A549 (cell line): ENCODE data around the gene TDRD12. TPM values are rescaled to one million over a fixed set of nuclear protein-coding genes. Genes with fewer than 3 reads are reported as not detected.
A peak's percentile ranks its signal among the peaks of the same experiment; 100 is the strongest.

Experiments
- ATAC-seq, 2 experiments: fragments of 200-7000 bp in 1 of 2; fragments of >200 bp in 1 of 2; cut with Nextera tagmentation in 1 of 2; cut with Tn5 transposase in 1 of 2; 3 replicates each; pipeline versions ENCODE4 v1.8.0 to v1.9.1; 2018 to 2020; ENCODE audit warnings: mild to moderate bottlenecking in 1 of 2, moderate library complexity in 1 of 2
- CTCF ChIA-PET: fragments of 300-600 bp; sonication (Branson Sonifier 250); formaldehyde crosslinking; extraction: SDS; loops from one replicate; lab custom pipeline; 2021; ENCODE audit warnings: antibody characterized with exemption, inconsistent platforms; lab: Yijun Ruan, JAX
- POLR2A ChIA-PET: fragments of 350-600 bp; formaldehyde crosslinking; extraction: SDS; loops from one replicate; lab custom pipeline; 2021; ENCODE audit warnings: antibody characterized with exemption, inconsistent platforms; lab: Yijun Ruan, JAX
- DNase-seq, 2 experiments: peaks; one replicate each; pipeline versions ENCODE4 v3.0.0 to v3.0.0-alpha.2; 2011 to 2016; ENCODE audit warnings: low read depth in 1 of 2, low spot score in 1 of 2
- FAIRE-seq: peaks from 2 replicates; lab custom pipeline; 2011; peaks lifted over from hg19 to GRCh38; lab: Jason Lieb, UNC
- H3K27ac ChIP-seq, 2 experiments: fragments of >200 bp; sonication (Bioruptor Twin); formaldehyde crosslinking; 3 replicates each; pipeline ENCODE4 v1.5.1; 2016 to 2017
- H3K4me1 ChIP-seq: fragments of >200 bp; sonication (Bioruptor Twin); formaldehyde crosslinking; 3 replicates; pipeline ENCODE4 v1.6.1; 2016
- H3K4me2 ChIP-seq: fragments of >200 bp; sonication (Bioruptor Twin); formaldehyde crosslinking; 3 replicates; pipeline ENCODE4 v1.6.1; 2016
- H3K4me3 ChIP-seq: fragments of >200 bp; sonication (Bioruptor Twin); formaldehyde crosslinking; 3 replicates; pipeline ENCODE4 v1.5.1; 2016
- H3K9me3 ChIP-seq: fragments of >200 bp; sonication (Bioruptor Twin); formaldehyde crosslinking; 3 replicates; pipeline ENCODE4 v1.6.1; 2016
- CTCF ChIP-seq: fragments of >200 bp; sonication (Bioruptor Twin); formaldehyde crosslinking; IDR thresholded peaks from 3 replicates; pipeline ENCODE4 v1.5.1; 2016
- E2F6 ChIP-seq: IDR thresholded peaks from 2 replicates; pipeline ENCODE4 v1.6.1; 2012; ENCODE audit warnings: low read depth, borderline replicate concordance
- EHMT2 ChIP-seq: fragments of 200-600 bp; sonication (generic); IDR thresholded peaks from 2 replicates; pipeline ENCODE4 v1.6.1; 2016; ENCODE audit warnings: antibody characterized with exemption, low read depth, mild to moderate bottlenecking, moderate library complexity
- ELK1 ChIP-seq: fragments of 150-350 bp; IDR thresholded peaks from 2 replicates; pipeline ENCODE4 v1.6.1; 2014; ENCODE audit warnings: low read depth, mild to moderate bottlenecking, low read length
- ESRRA ChIP-seq: fragments of 150-350 bp; IDR thresholded peaks from 2 replicates; pipeline ENCODE4 v1.6.1; 2014; ENCODE audit warnings: mild to moderate bottlenecking, low read length, borderline replicate concordance
- FOXS1 ChIP-seq: fragments of 250-450 bp; sonication (Bioruptor Pico); IDR thresholded peaks from 2 replicates; pipeline ENCODE4 v1.5.0; 2020; ENCODE audit warnings: mild to moderate bottlenecking, moderate library complexity
- HDAC2 ChIP-seq: fragments of 200-600 bp; sonication (generic); IDR thresholded peaks from 2 replicates; pipeline ENCODE4 v1.6.1; 2016
- HES2 ChIP-seq: fragments of >200 bp; sonication (Bioruptor Twin); formaldehyde crosslinking; IDR thresholded peaks from 2 replicates; pipeline ENCODE4 v1.6.1; 2016
- HOXB13 ChIP-seq: fragments of 250-450 bp; sonication (Bioruptor Pico); IDR thresholded peaks from 2 replicates; pipeline ENCODE4 v1.5.0; 2020; ENCODE audit warnings: low read depth, mild to moderate bottlenecking, moderate library complexity
- KDM1A ChIP-seq: fragments of 200-600 bp; sonication (generic); IDR thresholded peaks from 2 replicates; pipeline ENCODE4 v1.6.1; 2016; ENCODE audit warnings: low read depth, mild to moderate bottlenecking
- MAX ChIP-seq: IDR thresholded peaks from 2 replicates; pipeline ENCODE4 v1.6.1; 2012
- POLR2A ChIP-seq: IDR thresholded peaks from 2 replicates; pipeline ENCODE4 v1.6.1; 2012; ENCODE audit warnings: mild to moderate bottlenecking, low read length
- REST ChIP-seq: fragments of 200-600 bp; sonication (generic); IDR thresholded peaks from 2 replicates; pipeline ENCODE4 v1.6.1; 2016; ENCODE audit warnings: antibody characterized with exemption, mild to moderate bottlenecking, moderate library complexity
- RFX5 ChIP-seq: fragments of 450-650 bp; IDR thresholded peaks from 2 replicates; pipeline ENCODE4 v1.7.1; 2014; ENCODE audit warnings: antibody characterized with exemption, mild to moderate bottlenecking, moderate library complexity
- RNF2 ChIP-seq: fragments of 200-600 bp; sonication (generic); IDR thresholded peaks from 2 replicates; pipeline ENCODE4 v1.6.1; 2016; ENCODE audit warnings: low read depth, mild to moderate bottlenecking, antibody characterized with exemption, moderate library complexity, borderline replicate concordance
- SMC3 ChIP-seq: fragments of >200 bp; sonication (Bioruptor Twin); formaldehyde crosslinking; IDR thresholded peaks from 3 replicates; pipeline ENCODE4 v1.6.1; 2018; ENCODE audit warnings: inconsistent platforms
- SREBF2 ChIP-seq: fragments of 450-650 bp; IDR thresholded peaks from 2 replicates; pipeline ENCODE4 v1.6.1; 2014; ENCODE audit warnings: mild to moderate bottlenecking, moderate library complexity
- ZC3H11A ChIP-seq: fragments of 450-650 bp; IDR thresholded peaks from 2 replicates; pipeline ENCODE4 v1.6.1; 2014; ENCODE audit warnings: antibody characterized with exemption, mild to moderate bottlenecking
- ZSCAN20 ChIP-seq: fragments of 250-450 bp; sonication (Bioruptor Pico); IDR thresholded peaks from 2 replicates; pipeline ENCODE4 v1.8.0; 2022; ENCODE audit warnings: mild to moderate bottlenecking, moderate library complexity
- WGBS: methylation state at CpG from one replicate; pipeline ENCODE4 v1.1.6; 2017; ENCODE audit errors: missing lambda C conversion rate; 5-methylcytosine and 5-hydroxymethylcytosine counted together
- polyA plus RNA-seq, 4 experiments: library from polyadenylated mRNA; depleted of rRNA in 3 of 4; stranded (reverse); fragments of >200 nt; fragmentation: RNase III in 1 of 4; extraction: RNeasy Plus Mini Kit Qiagen cat#74134 plus additional on column Dnase treatment in 1 of 4; gene quantifications; 2 replicates in 3 of 4; 3 replicates in 1 of 4; pipeline ENCODE4 v1.2.3, GENCODE V29; 2011 to 2017

Gene TDRD12
- polyA plus RNA-seq, 2 of the 4 experiments (the other 2 are of a cell fraction), result 0.19 to 0.53 TPM

- ChIA-PET POLR2A (no interaction called here), CTCF (no interaction called here)
- Histone ChIP-seq H3K4me2 (no peak overlapping the region), H3K27ac (no peak overlapping the region), H3K4me3 (no peak overlapping the region), H3K9me3 (no peaks in the 10 kb centered on the region), H3K4me1 (no peaks in the 10 kb centered on the region)
- no peak for TF ChIP-seq HDAC2
- no peak for TF ChIP-seq RFX5
- no peak for TF ChIP-seq SMC3
- TF ChIP-seq POLR2A, result no peak
- ATAC-seq (no peak), DNase-seq (no peak), FAIRE-seq (peak; percentile 7)
- WGBS, result 62% methylated on average over 13 of the region's 13 CpGs
Measured at GRCh38 chr19:32858155-32858554, 138.6 kb downstream of the TDRD12 start.

- Histone ChIP-seq H3K27ac (no peak overlapping the region), H3K9me3 (no peaks in the 10 kb centered on the region)
- POLR2A ChIA-PET, result no interaction called here
- DNase-seq, result no peak
- TF ChIP-seq EHMT2 (no peak), ZC3H11A (peak; percentile 83)
- TF ChIP-seq, all 56 proteins: peak for 1
- no peak overlapping the region for H3K4me3 ChIP-seq
- WGBS, result 66% methylated on average over 10 of the region's 10 CpGs
- no peak overlapping the region for H3K4me2 ChIP-seq
- CTCF ChIA-PET, result interaction anchor here (0.8 kb wide), 1 partner anchor 22 kb away, joined by 3 read pairs; no protein-coding TSS in a partner anchor
- ATAC-seq, result no peak
- FAIRE-seq, result no peak
- no peaks in the 10 kb centered on the region for H3K4me1 ChIP-seq
Measured at GRCh38 chr19:32858559-32858958, 139.0 kb downstream of the TDRD12 start.

GRCh38 chr19:32859591-32859990 lies 140.0 kb downstream of the TDRD12 start:
- no peak overlapping the region for H3K4me2 ChIP-seq
- FAIRE-seq (no peak), ATAC-seq (no peak), DNase-seq (no peak)
- 79% methylated on average over 19 of the region's 19 CpGs for WGBS
- no peak overlapping the region for H3K27ac ChIP-seq
- CTCF ChIA-PET, result no interaction called here
- no peaks in the 10 kb centered on the region for H3K4me1 ChIP-seq
- POLR2A ChIA-PET, result no interaction called here
- TF ChIP-seq FOXS1, result no peak
- TF ChIP-seq REST, result no peak
- no peak for TF ChIP-seq CTCF
- TF ChIP-seq SREBF2, result no peak
- TF ChIP-seq ESRRA, result no peak
- TF ChIP-seq HDAC2, result no peak
- TF ChIP-seq ZSCAN20 (CRISPR knock-in tag), result no peak
- no peak overlapping the region for H3K4me3 ChIP-seq
- no peaks in the 10 kb centered on the region for H3K9me3 ChIP-seq

GRCh38 chr19:32861596-32861995 lies 142.0 kb downstream of the TDRD12 start:
- 91% methylated on average over 3 of the region's 3 CpGs for WGBS
- POLR2A ChIA-PET, result no interaction called here
- H3K4me3 ChIP-seq, result no peak overlapping the region

More at GRCh38 chr19:32861596-32861995, 142.0 kb downstream of the TDRD12 start:
- Histone ChIP-seq H3K9me3 (no peaks in the 10 kb centered on the region), H3K27ac (no peak overlapping the region), H3K4me2 (no peak overlapping the region), H3K4me1 (no peaks in the 10 kb centered on the region)
- TF ChIP-seq KDM1A (no peak), E2F6 (no peak), ELK1 (no peak), HOXB13 (no peak), RNF2 (no peak), HES2 (no peak), MAX (no peak)
- DNase-seq, result no peak
- CTCF ChIA-PET, result interaction anchor here (1.6 kb wide), 1 partner anchor 258 kb away, joined by 3 read pairs; no protein-coding TSS in a partner anchor
- no peak for FAIRE-seq
- no peak for ATAC-seq
